Spleen (tissue), 11 donors: ENCODE data around the gene OTOS. TPM values are rescaled to one million over a fixed set of nuclear protein-coding genes. Genes with fewer than 3 reads are reported as not detected.
A peak's percentile ranks its signal among the peaks of the same experiment; 100 is the strongest.

Source experiments
- DNase-seq: peaks from one replicate; pipeline ENCODE4 v3.0.0-alpha.2; 2020
- H3K27ac ChIP-seq, 8 donors: fragments of 200-600 bp; sonication (generic) in 7 of 8; 1 replicate in 4 of 8; 2 replicates in 4 of 8; pipeline versions ENCODE4 v1.5.0 to v1.8.0; 2016 to 2021; ENCODE audit warnings: inconsistent platforms in 4 of 8, mild to moderate bottlenecking in 4 of 8, moderate library complexity in 1 of 8
- H3K27me3 ChIP-seq, 7 donors: fragments of 200-600 bp; sonication (generic) in 6 of 7; replicated peaks in 1 of 7; 1 replicate in 4 of 7; 2 replicates in 3 of 7; pipeline versions ENCODE4 v1.5.0 to v1.8.0; 2016 to 2021; ENCODE audit warnings: inconsistent platforms in 3 of 7, mild to moderate bottlenecking in 1 of 7
- H3K36me3 ChIP-seq, 6 donors: fragments of 200-600 bp; sonication (generic) in 5 of 6; 1 replicate in 4 of 6; 2 replicates in 2 of 6; pipeline versions ENCODE4 v1.5.0 to v1.8.0; 2016 to 2021; ENCODE audit warnings: inconsistent platforms in 2 of 6
- H3K4me1 ChIP-seq, 6 donors: fragments of 200-600 bp; sonication (generic) in 5 of 6; 1 replicate in 3 of 6; 2 replicates in 3 of 6; pipeline versions ENCODE4 v1.5.0 to v1.8.0; 2016 to 2021; ENCODE audit warnings: inconsistent platforms in 3 of 6
- H3K4me3 ChIP-seq, 8 donors: fragments of 200-600 bp; sonication (generic) in 7 of 8; 1 replicate in 4 of 8; 2 replicates in 4 of 8; pipeline versions ENCODE4 v1.5.0 to v1.8.0; 2016 to 2021; ENCODE audit warnings: inconsistent platforms in 4 of 8, mild to moderate bottlenecking in 4 of 8, moderate library complexity in 2 of 8
- H3K9me3 ChIP-seq, 8 donors: fragments of 200-600 bp; sonication (generic) in 7 of 8; 1 replicate in 4 of 8; 2 replicates in 4 of 8; pipeline versions ENCODE4 v1.5.0 to v1.8.0; 2016 to 2021; ENCODE audit warnings: inconsistent platforms in 4 of 8
- CTCF ChIP-seq, 11 experiments: fragments of 200-600 bp in 7 of 11; fragments of 450-650 bp in 4 of 11; sonication (generic) in 4 of 11; IDR thresholded peaks in 8 of 11; conservative IDR thresholded peaks in 3 of 11; 1 replicate in 7 of 11; 2 replicates in 4 of 11; pipeline versions ENCODE4 v1.4.0 to v1.8.0; 2016 to 2021; ENCODE audit warnings: antibody characterized with exemption in 11 of 11, inconsistent platforms in 4 of 11, mild to moderate bottlenecking in 1 of 11
- POLR2A ChIP-seq, 3 donors: fragments of 450-650 bp; IDR thresholded peaks; one replicate each; pipeline ENCODE4 v1.5.1; 2017; ENCODE audit warnings: antibody characterized with exemption in 3 of 3, mild to moderate bottlenecking in 1 of 3
- POLR2AphosphoS5 ChIP-seq, 3 donors: sonication (generic); formaldehyde crosslinking; IDR thresholded peaks; one replicate each; pipeline ENCODE4 v1.5.1; 2017; ENCODE audit warnings: antibody characterized with exemption in 3 of 3
- WGBS, 5 donors: extraction: QIAGEN DNeasy Blood & Tissue Kit in 3 of 5; methylation state at CpG; one replicate each; pipeline versions ENCODE4 v1.1.5 to v1.1.7; 2013 to 2018; 5-methylcytosine and 5-hydroxymethylcytosine counted together
- intact Hi-C: fragments of 100-400 bp; cut with DNase I; formaldehyde crosslinking; loops from one replicate; pipeline ENCODE4 v1.15.0; 2023; ENCODE audit warnings: low total_unique reads
- polyA plus RNA-seq, 3 donors: library from polyadenylated mRNA; stranded (reverse); fragments of 200-250 nt; gene quantifications; one replicate each; pipeline ENCODE4 v1.2.1, GENCODE V29; 2013
- total RNA-seq, 7 donors: library from RNA; depleted of rRNA in 3 of 7; stranded (reverse); fragments of >200 nt in 3 of 7; fragmentation: NEBNext Ultra II Directional in 4 of 7; extraction: Animal tissue kit (Norgen Biotek cat#: 25700) in 4 of 7; gene quantifications; one replicate each; pipeline versions ENCODE4 v1.1.0 to v1.2.1, GENCODE V29; 2016 to 2021
- donor health status: healthy with polysubstance abuse.
- donor health status: DM: no; HTN: no; CAD: no; lungs with moderate emphysema.
- donor health status: DM: no; HTN: no; CAD: no.
- donor health status: Bipolar disorder and iron deficiency.
- donor health status: healthy.
- donor health status: DM: no; HTN: no; CAD: no.
- donor health status: DM: yes; HTN: yes; CAD: no.

OTOS gene
- total and polyA plus RNA-seq, 10 donors: not detected

GRCh38 chr2:240162032-240162431, 21.6 kb upstream of the OTOS start:
- DNase-seq: peak; percentile 40
- WGBS, 5 donors: 63 to 87% (median 70%) methylated on average over 5 of the region's 5 CpGs
- H3K4me3 ChIP-seq: no peak overlapping the region

GRCh38 chr2:240161087-240161750, 20.8 kb upstream of the OTOS start:
- TF ChIP-seq POLR2AphosphoS5 (IDR thresholded peaks at IDR 0.05) (no peak), POLR2A (IDR thresholded peaks at IDR 0.05) (no peak), CTCF (IDR thresholded peaks at IDR 0.05 in 8 of 11, conservative IDR thresholded peaks at IDR 0.05 in 3 of 11) (no peak)
- Histone ChIP-seq H3K9me3 (peaks cover 0 to 8% (median 0%) of the 10 kb centered on the region in 8 donors), H3K27ac (no peak overlapping the region), H3K36me3 (no peaks in the 10 kb centered on the region), H3K4me3 (no peak overlapping the region), H3K4me1 (no peaks in the 10 kb centered on the region), H3K27me3 (peaks cover 0 to 12% (median 0%) of the 10 kb centered on the region in 7 donors)
- peak; percentile 61 for DNase-seq
- WGBS, 5 donors: 75 to 89% (median 84%) methylated on average over 13 to 21 of the region's 21 CpGs
- intact Hi-C loops: no loop called here

More at GRCh38 chr2:240162032-240162431, 21.6 kb upstream of the OTOS start:
- TF ChIP-seq POLR2A (IDR thresholded peaks at IDR 0.05) (no peak), POLR2AphosphoS5 (IDR thresholded peaks at IDR 0.05) (no peak), CTCF (IDR thresholded peaks at IDR 0.05 in 8 of 11, conservative IDR thresholded peaks at IDR 0.05 in 3 of 11) (no peak)
- Histone ChIP-seq H3K36me3 (no peaks in the 10 kb centered on the region), H3K4me1 (no peaks in the 10 kb centered on the region), H3K9me3 (peaks cover 0 to 10% (median 0%) of the 10 kb centered on the region in 8 donors), H3K27ac (no peak overlapping the region), H3K27me3 (peaks cover 0 to 20% (median 0%) of the 10 kb centered on the region in 7 donors)
- intact Hi-C loops: no loop called here

- 74 to 88% (median 84%) methylated on average over 14 to 18 of the region's 18 CpGs for WGBS, 5 donors
- DNase-seq: peak; percentile 59
Measured at GRCh38 chr2:240160291-240161086, 20.0 kb upstream of the OTOS start.

More at GRCh38 chr2:240160291-240161086, 20.0 kb upstream of the OTOS start:
- TF ChIP-seq POLR2AphosphoS5 (IDR thresholded peaks at IDR 0.05) (no peak), POLR2A (IDR thresholded peaks at IDR 0.05) (no peak), CTCF (IDR thresholded peaks at IDR 0.05 in 8 of 11, conservative IDR thresholded peaks at IDR 0.05 in 3 of 11) (no peak)
- peaks cover 0 to 11% (median 0%) of the 10 kb centered on the region in 7 donors for H3K27me3 ChIP-seq
- H3K4me1 ChIP-seq: no peaks in the 10 kb centered on the region
- intact Hi-C loops: no loop called here
- no peaks in the 10 kb centered on the region for H3K36me3 ChIP-seq
- peaks cover 0 to under 1% (median 0%) of the 10 kb centered on the region in 8 donors for H3K9me3 ChIP-seq
- no peak overlapping the region for H3K4me3 ChIP-seq
- no peak overlapping the region for H3K27ac ChIP-seq
